ENCODE measurements around the gene SMAP1.

The SMAP1 gene

DNA sequence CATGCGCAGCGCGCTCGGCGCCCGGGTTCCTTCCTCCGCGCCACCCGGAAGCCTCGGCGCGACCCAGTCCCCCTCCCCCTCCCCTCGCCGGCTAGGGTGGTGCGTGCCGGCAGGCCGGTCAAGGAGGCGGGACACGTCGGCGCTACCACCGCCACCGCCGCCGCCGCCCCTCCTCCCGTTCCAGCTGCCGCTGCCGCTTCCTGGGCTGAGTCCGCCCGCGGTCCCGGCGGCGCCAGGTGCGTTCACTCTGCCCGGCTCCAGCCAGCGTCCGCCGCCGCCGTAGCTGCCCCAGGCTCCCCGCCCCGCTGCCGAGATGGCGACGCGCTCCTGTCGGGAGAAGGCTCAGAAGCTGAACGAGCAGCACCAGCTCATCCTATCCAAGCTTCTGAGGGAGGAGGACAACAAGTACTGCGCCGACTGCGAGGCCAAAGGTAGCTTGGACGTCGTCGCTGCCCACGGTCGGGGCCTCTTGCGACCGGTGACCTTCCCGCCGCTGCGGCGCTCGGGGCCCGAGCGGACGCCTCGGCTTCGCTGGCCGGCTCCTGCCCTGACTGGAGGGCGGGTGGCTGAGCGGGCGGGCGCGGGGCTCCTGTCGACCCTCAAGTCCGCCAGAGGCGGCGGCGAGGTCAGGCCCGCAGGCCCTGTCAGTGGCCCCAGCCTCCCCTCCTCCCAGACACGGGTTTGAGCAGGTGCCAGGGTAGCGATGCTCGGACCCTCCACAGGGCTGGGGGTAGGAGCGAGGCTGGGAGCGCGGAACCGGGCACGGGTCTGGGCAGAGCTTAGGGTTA, at the start of gene SMAP1 (continued):
- TF ChIP-seq IKZF3 (tag by site-specific recombination; IDR thresholded peaks at IDR 0.05) (peak; percentile 73), ZFP3 (tag by site-specific recombination; IDR thresholded peaks at IDR 0.05; ENCODE audit: low read depth) (no peak), SP2 (tag by site-specific recombination; IDR thresholded peaks at IDR 0.05) (peak; percentile 80), ZBTB20 (tag by site-specific recombination; IDR thresholded peaks at IDR 0.05) (peak; percentile 83), ZNF292 (tag by site-specific recombination; IDR thresholded peaks at IDR 0.05; ENCODE audit: borderline replicate concordance, low read depth) (no peak), ZSCAN23 (tag by site-specific recombination; IDR thresholded peaks at IDR 0.05) (no peak), ZNF324 (tag by site-specific recombination; IDR thresholded peaks at IDR 0.05) (no peak), KLF10 (tag by site-specific recombination; IDR thresholded peaks at IDR 0.05) (peak; percentile 15; the same call in 1 of the 2 replicates), TCF7L2 (IDR thresholded peaks at IDR 0.05; ENCODE audit: borderline replicate concordance, low read depth, low read length) (no peak), ZNF404 (tag by site-specific recombination; IDR thresholded peaks at IDR 0.05) (no peak), ZNF777 (tag by site-specific recombination; IDR thresholded peaks at IDR 0.05; ENCODE audit: borderline replicate concordance) (peak; percentile 77; the same call in 1 of the 2 replicates), BCL11B (tag by site-specific recombination; IDR thresholded peaks at IDR 0.05; ENCODE audit: low read depth) (peak; percentile 11), ZBTB17 (tag by site-specific recombination; IDR thresholded peaks at IDR 0.05) (no peak; the same call in none of the 2 replicates), ZNF184 (tag by site-specific recombination; IDR thresholded peaks at IDR 0.05) (0 out of 2 replicates have a peak, but pooled peaks have one; percentile 47), MYNN (tag by site-specific recombination; IDR thresholded peaks at IDR 0.05; ENCODE audit: borderline replicate concordance) (0 out of 2 replicates have a peak, but pooled peaks have one; percentile 22), ZNF157 (tag by site-specific recombination; IDR thresholded peaks at IDR 0.05) (no peak), MZF1 (tag by site-specific recombination; IDR thresholded peaks at IDR 0.05; ENCODE audit: borderline replicate concordance) (no peak), ZNF211 (tag by site-specific recombination; IDR thresholded peaks at IDR 0.05; ENCODE audit: low read depth) (no peak), ZNF561 (tag by site-specific recombination; IDR thresholded peaks at IDR 0.05; ENCODE audit: borderline replicate concordance) (peak; percentile 81; the same call in 1 of the 2 replicates)
- TF ChIP-seq, protein P1, sequence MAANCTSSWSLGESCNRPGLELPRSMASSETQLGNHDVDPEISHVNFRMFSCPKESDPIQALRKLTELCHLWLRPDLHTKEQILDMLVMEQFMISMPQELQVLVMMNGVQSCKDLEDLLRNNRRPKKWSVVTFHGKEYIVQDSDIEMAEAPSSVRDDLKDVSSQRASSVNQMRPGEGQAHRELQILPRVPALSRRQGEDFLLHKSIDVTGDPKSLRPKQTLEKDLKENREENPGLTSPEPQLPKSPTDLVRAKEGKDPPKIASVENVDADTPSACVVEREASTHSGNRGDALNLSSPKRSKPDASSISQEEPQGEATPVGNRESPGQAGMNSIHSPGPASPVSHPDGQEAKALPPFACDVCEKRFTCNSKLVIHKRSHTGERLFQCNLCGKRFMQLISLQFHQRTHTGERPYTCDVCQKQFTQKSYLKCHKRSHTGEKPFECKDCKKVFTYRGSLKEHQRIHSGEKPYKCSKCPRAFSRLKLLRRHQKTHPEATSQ (tag by site-specific recombination; IDR thresholded peaks at IDR 0.05), result peak; percentile 65; the same call in 1 of the 2 replicates
- TF ChIP-seq, protein P2, sequence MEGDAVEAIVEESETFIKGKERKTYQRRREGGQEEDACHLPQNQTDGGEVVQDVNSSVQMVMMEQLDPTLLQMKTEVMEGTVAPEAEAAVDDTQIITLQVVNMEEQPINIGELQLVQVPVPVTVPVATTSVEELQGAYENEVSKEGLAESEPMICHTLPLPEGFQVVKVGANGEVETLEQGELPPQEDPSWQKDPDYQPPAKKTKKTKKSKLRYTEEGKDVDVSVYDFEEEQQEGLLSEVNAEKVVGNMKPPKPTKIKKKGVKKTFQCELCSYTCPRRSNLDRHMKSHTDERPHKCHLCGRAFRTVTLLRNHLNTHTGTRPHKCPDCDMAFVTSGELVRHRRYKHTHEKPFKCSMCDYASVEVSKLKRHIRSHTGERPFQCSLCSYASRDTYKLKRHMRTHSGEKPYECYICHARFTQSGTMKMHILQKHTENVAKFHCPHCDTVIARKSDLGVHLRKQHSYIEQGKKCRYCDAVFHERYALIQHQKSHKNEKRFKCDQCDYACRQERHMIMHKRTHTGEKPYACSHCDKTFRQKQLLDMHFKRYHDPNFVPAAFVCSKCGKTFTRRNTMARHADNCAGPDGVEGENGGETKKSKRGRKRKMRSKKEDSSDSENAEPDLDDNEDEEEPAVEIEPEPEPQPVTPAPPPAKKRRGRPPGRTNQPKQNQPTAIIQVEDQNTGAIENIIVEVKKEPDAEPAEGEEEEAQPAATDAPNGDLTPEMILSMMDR (tag by site-specific recombination; IDR thresholded peaks at IDR 0.05), result peak; percentile 22; the same call in 1 of the 2 replicates
- TF ChIP-seq, protein P3, sequence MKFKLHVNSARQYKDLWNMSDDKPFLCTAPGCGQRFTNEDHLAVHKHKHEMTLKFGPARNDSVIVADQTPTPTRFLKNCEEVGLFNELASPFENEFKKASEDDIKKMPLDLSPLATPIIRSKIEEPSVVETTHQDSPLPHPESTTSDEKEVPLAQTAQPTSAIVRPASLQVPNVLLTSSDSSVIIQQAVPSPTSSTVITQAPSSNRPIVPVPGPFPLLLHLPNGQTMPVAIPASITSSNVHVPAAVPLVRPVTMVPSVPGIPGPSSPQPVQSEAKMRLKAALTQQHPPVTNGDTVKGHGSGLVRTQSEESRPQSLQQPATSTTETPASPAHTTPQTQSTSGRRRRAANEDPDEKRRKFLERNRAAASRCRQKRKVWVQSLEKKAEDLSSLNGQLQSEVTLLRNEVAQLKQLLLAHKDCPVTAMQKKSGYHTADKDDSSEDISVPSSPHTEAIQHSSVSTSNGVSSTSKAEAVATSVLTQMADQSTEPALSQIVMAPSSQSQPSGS (tag by site-specific recombination; IDR thresholded peaks at IDR 0.05; ENCODE audit: low read depth), result no peak
- TF ChIP-seq, protein P4, sequence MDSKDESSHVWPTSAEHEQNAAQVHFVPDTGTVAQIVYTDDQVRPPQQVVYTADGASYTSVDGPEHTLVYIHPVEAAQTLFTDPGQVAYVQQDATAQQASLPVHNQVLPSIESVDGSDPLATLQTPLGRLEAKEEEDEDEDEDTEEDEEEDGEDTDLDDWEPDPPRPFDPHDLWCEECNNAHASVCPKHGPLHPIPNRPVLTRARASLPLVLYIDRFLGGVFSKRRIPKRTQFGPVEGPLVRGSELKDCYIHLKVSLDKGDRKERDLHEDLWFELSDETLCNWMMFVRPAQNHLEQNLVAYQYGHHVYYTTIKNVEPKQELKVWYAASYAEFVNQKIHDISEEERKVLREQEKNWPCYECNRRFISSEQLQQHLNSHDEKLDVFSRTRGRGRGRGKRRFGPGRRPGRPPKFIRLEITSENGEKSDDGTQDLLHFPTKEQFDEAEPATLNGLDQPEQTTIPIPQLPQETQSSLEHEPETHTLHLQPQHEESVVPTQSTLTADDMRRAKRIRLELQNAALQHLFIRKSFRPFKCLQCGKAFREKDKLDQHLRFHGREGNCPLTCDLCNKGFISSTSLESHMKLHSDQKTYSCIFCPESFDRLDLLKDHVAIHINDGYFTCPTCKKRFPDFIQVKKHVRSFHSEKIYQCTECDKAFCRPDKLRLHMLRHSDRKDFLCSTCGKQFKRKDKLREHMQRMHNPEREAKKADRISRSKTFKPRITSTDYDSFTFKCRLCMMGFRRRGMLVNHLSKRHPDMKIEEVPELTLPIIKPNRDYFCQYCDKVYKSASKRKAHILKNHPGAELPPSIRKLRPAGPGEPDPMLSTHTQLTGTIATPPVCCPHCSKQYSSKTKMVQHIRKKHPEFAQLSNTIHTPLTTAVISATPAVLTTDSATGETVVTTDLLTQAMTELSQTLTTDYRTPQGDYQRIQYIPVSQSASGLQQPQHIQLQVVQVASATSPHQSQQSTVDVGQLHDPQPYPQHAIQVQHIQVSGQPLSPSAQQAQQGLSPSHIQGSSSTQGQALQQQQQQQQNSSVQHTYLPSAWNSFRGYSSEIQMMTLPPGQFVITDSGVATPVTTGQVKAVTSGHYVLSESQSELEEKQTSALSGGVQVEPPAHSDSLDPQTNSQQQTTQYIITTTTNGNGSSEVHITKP (tag by site-specific recombination; IDR thresholded peaks at IDR 0.05), result peak; percentile 94
- TF ChIP-seq, protein P5, sequence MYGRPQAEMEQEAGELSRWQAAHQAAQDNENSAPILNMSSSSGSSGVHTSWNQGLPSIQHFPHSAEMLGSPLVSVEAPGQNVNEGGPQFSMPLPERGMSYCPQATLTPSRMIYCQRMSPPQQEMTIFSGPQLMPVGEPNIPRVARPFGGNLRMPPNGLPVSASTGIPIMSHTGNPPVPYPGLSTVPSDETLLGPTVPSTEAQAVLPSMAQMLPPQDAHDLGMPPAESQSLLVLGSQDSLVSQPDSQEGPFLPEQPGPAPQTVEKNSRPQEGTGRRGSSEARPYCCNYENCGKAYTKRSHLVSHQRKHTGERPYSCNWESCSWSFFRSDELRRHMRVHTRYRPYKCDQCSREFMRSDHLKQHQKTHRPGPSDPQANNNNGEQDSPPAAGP (tag by site-specific recombination; IDR thresholded peaks at IDR 0.05), result peak; percentile 22; the same call in 1 of the 2 replicates
- TF ChIP-seq, protein P6, sequence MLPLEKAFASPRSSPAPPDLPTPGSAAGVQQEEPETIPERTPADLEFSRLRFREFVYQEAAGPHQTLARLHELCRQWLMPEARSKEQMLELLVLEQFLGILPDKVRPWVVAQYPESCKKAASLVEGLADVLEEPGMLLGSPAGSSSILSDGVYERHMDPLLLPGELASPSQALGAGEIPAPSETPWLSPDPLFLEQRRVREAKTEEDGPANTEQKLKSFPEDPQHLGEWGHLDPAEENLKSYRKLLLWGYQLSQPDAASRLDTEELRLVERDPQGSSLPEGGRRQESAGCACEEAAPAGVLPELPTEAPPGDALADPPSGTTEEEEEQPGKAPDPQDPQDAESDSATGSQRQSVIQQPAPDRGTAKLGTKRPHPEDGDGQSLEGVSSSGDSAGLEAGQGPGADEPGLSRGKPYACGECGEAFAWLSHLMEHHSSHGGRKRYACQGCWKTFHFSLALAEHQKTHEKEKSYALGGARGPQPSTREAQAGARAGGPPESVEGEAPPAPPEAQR (tag by site-specific recombination; IDR thresholded peaks at IDR 0.05), result no peak
- TF ChIP-seq, protein P7, sequence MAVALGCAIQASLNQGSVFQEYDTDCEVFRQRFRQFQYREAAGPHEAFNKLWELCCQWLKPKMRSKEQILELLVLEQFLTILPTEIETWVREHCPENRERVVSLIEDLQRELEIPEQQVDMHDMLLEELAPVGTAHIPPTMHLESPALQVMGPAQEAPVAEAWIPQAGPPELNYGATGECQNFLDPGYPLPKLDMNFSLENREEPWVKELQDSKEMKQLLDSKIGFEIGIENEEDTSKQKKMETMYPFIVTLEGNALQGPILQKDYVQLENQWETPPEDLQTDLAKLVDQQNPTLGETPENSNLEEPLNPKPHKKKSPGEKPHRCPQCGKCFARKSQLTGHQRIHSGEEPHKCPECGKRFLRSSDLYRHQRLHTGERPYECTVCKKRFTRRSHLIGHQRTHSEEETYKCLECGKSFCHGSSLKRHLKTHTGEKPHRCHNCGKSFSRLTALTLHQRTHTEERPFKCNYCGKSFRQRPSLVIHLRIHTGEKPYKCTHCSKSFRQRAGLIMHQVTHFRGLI (tag by site-specific recombination; IDR thresholded peaks at IDR 0.05), result 0 out of 2 replicates have a peak, but pooled peaks have one; percentile 15
